Loucy (cell line): ENCODE data around the gene ABHD18.
A peak's percentile ranks its signal among the peaks of the same experiment; 100 is the strongest.
"Not testable (repeated sequence)": the region's sequence is repeated elsewhere in the genome, so short reads cannot be mapped to it uniquely, and the experiment has no call there.

Experiments
- H2AFZ ChIP-seq: fragments of 200-600 bp; sonication (generic); 2 replicates; pipeline ENCODE4 v1.6.0; 2016; ENCODE audit warnings: antibody characterized with exemption, mild to moderate bottlenecking, low read length, moderate library complexity
- H3F3A ChIP-seq: fragments of 200-600 bp; 2 replicates; pipeline ENCODE4 v1.6.0; 2016; ENCODE audit warnings: antibody characterized with exemption, low read depth, mild to moderate bottlenecking
- H3K27me3 ChIP-seq: fragments of 200-600 bp; sonication (generic); 2 replicates; pipeline ENCODE4 v1.6.1; 2014; ENCODE audit warnings: low read length, mild to moderate bottlenecking; ENCODE audit not compliant: insufficient read depth, poor library complexity, severe bottlenecking
- H3K36me3 ChIP-seq: fragments of 200-600 bp; sonication (generic); 2 replicates; pipeline ENCODE4 v1.6.1; 2016; ENCODE audit warnings: low read length; ENCODE audit not compliant: insufficient read depth
- H3K4me1 ChIP-seq: fragments of 200-600 bp; sonication (generic); 2 replicates; pipeline ENCODE4 v1.5.1; 2014; ENCODE audit warnings: low read length, mild to moderate bottlenecking; ENCODE audit not compliant: insufficient read depth, poor library complexity, severe bottlenecking
- H3K4me2 ChIP-seq: fragments of 200-600 bp; sonication (generic); 2 replicates; pipeline ENCODE4 v1.6.0; 2014; ENCODE audit warnings: antibody characterized with exemption, low read length, low read depth, mild to moderate bottlenecking; ENCODE audit not compliant: poor library complexity, severe bottlenecking
- H3K4me3 ChIP-seq: fragments of 200-600 bp; sonication (generic); 2 replicates; pipeline ENCODE4 v1.5.1; 2014; ENCODE audit warnings: low read length, mild to moderate bottlenecking, mixed read lengths; ENCODE audit not compliant: poor library complexity, severe bottlenecking
- H3K79me2 ChIP-seq: fragments of 200-600 bp; sonication (generic); 2 replicates; pipeline ENCODE4 v1.6.1; 2014; ENCODE audit warnings: low read length; ENCODE audit not compliant: insufficient read depth
- H3K9ac ChIP-seq: fragments of 200-600 bp; sonication (generic); 2 replicates; pipeline ENCODE4 v1.6.0; 2014; ENCODE audit warnings: mild to moderate bottlenecking, low read depth, low read length, moderate library complexity; ENCODE audit not compliant: poor library complexity, severe bottlenecking
- H3K9me2 ChIP-seq: fragments of 200-600 bp; sonication (generic); replicated peaks from 2 replicates; pipeline ENCODE4 v1.6.1; 2016; ENCODE audit warnings: low read depth, low read length, mixed read lengths
- H3K9me3 ChIP-seq: fragments of 200-600 bp; sonication (generic); 2 replicates; pipeline ENCODE4 v1.6.1; 2014; ENCODE audit warnings: mild to moderate bottlenecking, antibody characterized with exemption, low read length, low read depth; ENCODE audit not compliant: insufficient read depth
- H4K20me1 ChIP-seq: fragments of 200-600 bp; sonication (generic); 2 replicates; pipeline ENCODE4 v1.6.0; 2014; ENCODE audit warnings: antibody characterized with exemption, low read length, mild to moderate bottlenecking; ENCODE audit not compliant: insufficient read depth, poor library complexity, severe bottlenecking
- EZH2phosphoT487 ChIP-seq: fragments of 200-600 bp; IDR thresholded peaks from 2 replicates; pipeline ENCODE4 v1.6.1; 2018; ENCODE audit warnings: antibody characterized with exemption, mild to moderate bottlenecking, moderate library complexity, borderline replicate concordance
- TF ChIP-seq, protein P1 (sequence below): fragments of 200-600 bp; sonication (generic); conservative IDR thresholded peaks from 2 replicates; pipeline ENCODE4 v1.5.1; 2014; ENCODE audit warnings: mild to moderate bottlenecking, antibody characterized with exemption, low read length

ABHD18 gene

DNA sequence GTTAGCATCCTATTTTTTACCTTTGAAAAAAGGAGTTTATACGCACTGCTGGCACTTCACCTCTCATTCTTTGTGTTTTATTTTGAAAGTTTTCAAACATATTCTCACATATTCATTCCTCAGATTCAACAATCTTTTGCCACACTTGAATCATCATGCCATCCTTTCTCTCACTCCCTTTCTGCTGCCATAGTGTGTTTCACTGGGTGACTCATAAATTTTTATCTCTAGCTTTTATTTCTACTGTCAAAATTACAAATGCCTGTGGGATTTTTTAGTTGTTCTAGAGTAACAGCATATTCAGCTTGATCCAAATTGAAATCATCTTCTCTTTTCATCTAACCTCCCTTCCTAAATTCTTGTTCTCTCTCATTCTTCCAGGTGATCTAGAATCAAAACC is 28.2 kb upstream of the ABHD18 start:
- peaks cover 12% of the 10 kb centered on the region; the same call in 1 of the 2 replicates for H3K36me3 ChIP-seq
- TF ChIP-seq EZH2phosphoT487: no peak
- TF ChIP-seq, protein P1, sequence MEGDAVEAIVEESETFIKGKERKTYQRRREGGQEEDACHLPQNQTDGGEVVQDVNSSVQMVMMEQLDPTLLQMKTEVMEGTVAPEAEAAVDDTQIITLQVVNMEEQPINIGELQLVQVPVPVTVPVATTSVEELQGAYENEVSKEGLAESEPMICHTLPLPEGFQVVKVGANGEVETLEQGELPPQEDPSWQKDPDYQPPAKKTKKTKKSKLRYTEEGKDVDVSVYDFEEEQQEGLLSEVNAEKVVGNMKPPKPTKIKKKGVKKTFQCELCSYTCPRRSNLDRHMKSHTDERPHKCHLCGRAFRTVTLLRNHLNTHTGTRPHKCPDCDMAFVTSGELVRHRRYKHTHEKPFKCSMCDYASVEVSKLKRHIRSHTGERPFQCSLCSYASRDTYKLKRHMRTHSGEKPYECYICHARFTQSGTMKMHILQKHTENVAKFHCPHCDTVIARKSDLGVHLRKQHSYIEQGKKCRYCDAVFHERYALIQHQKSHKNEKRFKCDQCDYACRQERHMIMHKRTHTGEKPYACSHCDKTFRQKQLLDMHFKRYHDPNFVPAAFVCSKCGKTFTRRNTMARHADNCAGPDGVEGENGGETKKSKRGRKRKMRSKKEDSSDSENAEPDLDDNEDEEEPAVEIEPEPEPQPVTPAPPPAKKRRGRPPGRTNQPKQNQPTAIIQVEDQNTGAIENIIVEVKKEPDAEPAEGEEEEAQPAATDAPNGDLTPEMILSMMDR: no peak

GRCh38 chr4:127957105-127957504 is 8.1 kb upstream of the ABHD18 start:
- Histone ChIP-seq H3F3A (no peaks in the 10 kb centered on the region), H3K9me2 (no peaks in the 10 kb centered on the region), H3K79me2 (peaks cover 10% of the 10 kb centered on the region; the same call in 1 of the 2 replicates), H3K4me3 (no peak overlapping the region), H3K4me2 (no peak overlapping the region), H3K9ac (no peak overlapping the region), H2AFZ (no peak overlapping the region), H4K20me1 (peaks cover 9% of the 10 kb centered on the region), H3K4me1 (no peaks in the 10 kb centered on the region), H3K27me3 (no peaks in the 10 kb centered on the region), H3K9me3 (no peaks in the 10 kb centered on the region), H3K36me3 (peaks cover 4% of the 10 kb centered on the region; the same call in 1 of the 2 replicates)
- TF ChIP-seq EZH2phosphoT487: no peak
- TF ChIP-seq, protein P1: no peak

More for the DNA sequence above, 28.2 kb upstream of the ABHD18 start:
- Histone ChIP-seq H3K27me3 (no peaks in the 10 kb centered on the region), H3K79me2 (no peaks in the 10 kb centered on the region), H3K9me3 (no peaks in the 10 kb centered on the region), H3K9me2 (no peaks in the 10 kb centered on the region), H4K20me1 (no peaks in the 10 kb centered on the region), H3K9ac (no peak overlapping the region), H3F3A (no peaks in the 10 kb centered on the region), H3K4me3 (no peak overlapping the region), H2AFZ (no peak overlapping the region), H3K4me1 (no peaks in the 10 kb centered on the region), H3K4me2 (no peak overlapping the region)

DNA sequence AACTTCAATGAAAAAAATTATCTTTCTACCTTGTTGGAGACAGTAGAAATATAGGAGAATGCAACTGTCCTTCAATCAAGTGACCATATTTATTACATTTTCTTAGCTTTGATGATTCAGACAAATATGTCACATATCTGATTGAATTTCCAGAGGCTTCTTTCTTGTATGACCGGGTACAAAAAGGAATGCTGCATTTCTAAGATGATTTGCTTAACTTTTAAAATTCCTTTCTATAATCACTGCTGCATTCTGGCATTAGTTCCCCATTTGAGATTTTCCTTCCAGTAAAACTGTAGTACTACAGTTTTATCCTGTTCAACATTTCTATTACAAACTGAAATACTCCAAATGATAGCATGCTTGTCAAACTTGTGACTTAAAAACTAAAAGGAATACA is 5.4 kb upstream of the ABHD18 start:
- no peak for TF ChIP-seq EZH2phosphoT487
- TF ChIP-seq, protein P1: no peak
- Histone ChIP-seq H3F3A (no peaks in the 10 kb centered on the region), H3K36me3 (peaks cover 4% of the 10 kb centered on the region; the same call in 1 of the 2 replicates), H4K20me1 (peaks cover 12% of the 10 kb centered on the region), H3K4me1 (no peaks in the 10 kb centered on the region), H3K27me3 (no peaks in the 10 kb centered on the region), H3K4me3 (no peak overlapping the region), H3K9ac (no peak overlapping the region), H3K79me2 (peaks cover 29% of the 10 kb centered on the region; the same call in 1 of the 2 replicates), H3K4me2 (no peak overlapping the region), H3K9me2 (no peaks in the 10 kb centered on the region), H3K9me3 (no peaks in the 10 kb centered on the region), H2AFZ (no peak overlapping the region)

- Histone ChIP-seq H4K20me1 (peaks cover 31% of the 10 kb centered on the region), H3K4me2 (peak overlapping the region; percentile 47), H3K79me2 (peaks cover 63% of the 10 kb centered on the region), H3K4me1 (peaks cover 20% of the 10 kb centered on the region), H3K9ac (peak overlapping the region; percentile 83), H3K4me3 (peak overlapping the region; percentile 96)
- not testable (repeated sequence) for H3K9me3 ChIP-seq, H2AFZ ChIP-seq, H3F3A ChIP-seq, H3K36me3 ChIP-seq, H3K9me2 ChIP-seq, H3K27me3 ChIP-seq
These were observed 1.4 kb upstream of the ABHD18 start for GRCh38 chr4:127963633-127964398.

DNA sequence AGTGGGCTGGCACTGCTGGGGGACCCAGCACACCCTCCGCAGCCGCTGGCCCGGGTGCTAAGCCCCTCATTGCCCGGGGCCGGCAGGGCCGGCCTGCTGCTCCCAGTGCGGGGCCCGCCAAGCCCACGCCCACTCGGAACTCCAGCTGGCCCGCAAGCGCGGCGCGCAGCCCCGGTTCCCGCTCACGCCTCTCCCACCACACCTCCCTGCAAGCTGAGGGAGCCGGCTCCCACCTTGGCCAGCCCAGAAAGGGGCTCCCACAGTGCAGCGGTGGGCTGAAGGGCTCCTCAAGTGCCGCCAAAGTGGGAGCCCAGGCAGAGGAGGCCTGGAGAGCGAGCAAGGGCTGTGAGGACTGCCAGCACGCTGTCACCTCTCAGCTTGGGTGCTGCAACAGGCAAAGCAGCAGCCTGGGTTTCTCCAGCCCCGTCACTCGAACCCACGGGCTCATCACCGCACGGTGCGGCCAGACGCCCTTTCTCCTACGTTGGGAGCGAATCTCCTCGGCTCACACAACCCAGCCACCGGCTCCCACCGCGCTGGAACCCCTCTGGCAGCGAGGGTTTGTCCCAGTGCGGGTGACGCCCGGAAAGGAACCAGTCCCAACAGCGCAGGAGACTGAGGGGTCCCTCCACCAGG is 662 bp upstream of the ABHD18 start:
- peak overlapping the region; percentile 83 for H3K9ac ChIP-seq
- H3K4me1 ChIP-seq: peaks cover 22% of the 10 kb centered on the region
- peak overlapping the region; percentile 96 for H3K4me3 ChIP-seq
- H3K9me3 ChIP-seq, H3K9me2 ChIP-seq, H3F3A ChIP-seq, H3K27me3 ChIP-seq, H3K36me3 ChIP-seq: not testable (repeated sequence)
- H3K4me2 ChIP-seq: peak overlapping the region; percentile 48
- H3K79me2 ChIP-seq: peaks cover 70% of the 10 kb centered on the region
- peaks cover 38% of the 10 kb centered on the region for H4K20me1 ChIP-seq
- peak overlapping the region; percentile 99 for H2AFZ ChIP-seq
